Middle frontal gyrus (tissue), 1 donor: ENCODE results near the gene TOX3.

Source experiments
- DNase-seq: peaks from one replicate; pipeline ENCODE4 v3.0.0-alpha.2; 2015; ENCODE audit warnings: low spot score; ENCODE audit errors: extremely low spot score

The TOX3 gene

DNA sequence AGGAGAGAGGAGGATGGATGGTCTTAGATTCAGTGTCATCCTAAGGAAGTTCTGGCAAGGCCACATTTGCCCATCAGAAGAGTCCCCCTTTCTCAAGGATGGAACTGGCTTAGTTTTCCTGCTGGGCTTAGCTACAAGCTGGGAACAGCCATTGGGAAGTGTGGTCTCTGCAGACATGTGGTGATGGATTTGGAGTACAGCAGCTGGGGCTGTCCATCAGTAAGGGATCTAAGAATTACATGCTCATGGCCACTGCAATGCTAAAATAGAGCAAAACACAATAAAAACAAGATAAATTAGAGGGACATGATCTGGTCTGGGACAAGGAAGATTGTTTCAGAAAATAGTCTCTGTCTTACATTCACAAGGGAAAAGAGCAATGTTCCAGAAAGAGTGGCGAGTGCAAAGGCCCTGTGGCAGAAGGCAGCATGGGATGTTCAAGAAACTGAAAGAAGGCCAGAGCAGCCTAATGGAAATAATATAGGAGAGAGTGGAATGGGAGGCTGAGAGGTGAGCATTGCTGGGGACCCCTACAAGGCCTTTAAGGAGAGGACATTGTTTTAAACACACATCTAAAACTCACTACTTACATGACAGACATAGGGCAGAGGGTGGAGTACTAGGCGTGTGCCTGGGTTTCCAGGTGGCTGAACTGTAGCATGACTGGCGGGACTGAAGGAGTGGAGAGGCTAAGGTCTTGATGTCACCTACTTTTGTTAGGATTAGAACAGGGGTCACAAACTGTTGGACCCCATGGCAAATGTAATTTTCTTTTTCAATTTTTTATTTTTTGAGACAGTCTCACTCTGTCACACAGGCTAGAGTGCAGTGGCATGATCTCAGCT lies 17.0 kb upstream of the TOX3 start:
- DNase-seq, result no peak

DNA sequence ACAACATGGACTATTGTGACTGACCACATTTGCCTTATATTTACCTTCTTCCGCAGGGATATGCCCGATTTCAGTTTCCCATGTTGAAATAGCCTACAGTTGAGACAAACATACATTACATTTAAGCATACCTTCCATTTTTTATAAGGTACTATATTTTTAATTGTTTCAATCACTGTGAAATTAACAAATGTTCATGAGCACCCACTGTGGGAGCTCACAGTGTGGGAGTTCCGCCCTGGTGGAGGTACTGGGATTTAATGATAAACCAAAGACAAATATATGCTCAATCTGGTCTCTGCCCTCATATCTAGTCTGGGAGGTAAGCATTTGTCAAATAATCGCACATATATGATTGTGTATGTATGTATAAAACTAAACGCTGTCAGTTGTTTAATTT lies 15.8 kb upstream of the TOX3 start:
- no peak for DNase-seq

GRCh38 chr16:52561910-52562741 lies 15.2 kb upstream of the TOX3 start:
- DNase-seq, result no peak

GRCh38 chr16:52558448-52558847 lies 11.5 kb upstream of the TOX3 start:
- DNase-seq, result no peak

DNA sequence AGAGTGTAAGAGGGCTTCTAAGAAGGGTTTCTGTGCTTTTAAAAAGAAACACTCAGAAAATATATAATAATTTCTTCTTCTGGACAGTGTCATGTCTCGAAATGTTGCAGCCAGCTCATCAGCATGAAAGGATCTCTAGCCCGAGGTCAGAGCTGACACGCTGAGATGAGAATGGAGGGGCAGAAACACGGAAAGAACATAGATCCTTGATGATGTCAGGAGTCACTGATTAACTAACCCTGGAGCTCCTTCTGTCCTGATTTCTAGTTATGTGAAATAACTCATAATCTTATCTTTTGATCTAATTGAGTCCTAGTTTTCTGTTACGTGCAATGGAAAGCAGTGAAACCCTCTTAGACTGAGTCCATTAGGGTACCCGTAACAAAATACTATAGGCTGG lies 10.3 kb upstream of the TOX3 start:
- DNase-seq, result no peak

GRCh38 chr16:52556083-52556482 lies 9.1 kb upstream of the TOX3 start:
- no peak for DNase-seq

- DNase-seq, result no peak
Observed at GRCh38 chr16:52555572-52555971, 8.6 kb upstream of the TOX3 start.

- DNase-seq, result no peak
Observed at GRCh38 chr16:52554334-52554733, 7.4 kb upstream of the TOX3 start.

GRCh38 chr16:52553322-52553721 lies 6.4 kb upstream of the TOX3 start:
- no peak for DNase-seq

GRCh38 chr16:52552643-52553042 lies 5.7 kb upstream of the TOX3 start:
- DNase-seq, result no peak

DNA sequence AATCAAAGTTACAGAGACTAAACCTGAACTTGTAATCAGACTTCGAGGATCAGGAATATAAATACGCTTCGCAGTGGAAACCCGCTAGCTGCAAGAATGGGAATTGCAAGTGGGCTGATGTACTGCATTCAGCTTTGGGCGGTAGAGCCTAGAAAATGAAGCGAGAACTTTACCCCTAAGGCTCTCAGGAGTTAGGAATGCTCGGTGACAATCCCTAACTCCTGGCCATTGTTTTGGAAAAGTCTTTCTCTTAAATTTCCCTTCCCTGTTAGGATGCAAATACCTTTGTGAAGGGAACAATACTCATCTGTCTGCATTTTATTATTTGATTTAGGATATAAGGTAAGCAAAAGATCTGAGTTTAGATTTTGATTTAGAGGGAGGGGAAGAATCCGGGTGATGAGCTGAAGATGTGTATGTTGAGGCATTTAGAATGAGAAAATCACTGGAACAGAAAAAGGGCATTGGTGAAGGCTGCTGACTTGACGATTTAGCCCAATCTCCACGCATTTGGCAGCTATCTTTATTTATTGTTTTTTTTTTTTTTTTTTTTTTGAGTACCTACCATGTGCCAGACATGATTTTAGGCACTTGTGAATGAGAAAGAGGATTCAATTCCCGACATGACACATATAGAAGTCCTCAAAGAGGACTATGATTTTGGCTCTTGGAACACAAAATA lies 2.2 kb upstream of the TOX3 start:
- no peak for DNase-seq

DNA sequence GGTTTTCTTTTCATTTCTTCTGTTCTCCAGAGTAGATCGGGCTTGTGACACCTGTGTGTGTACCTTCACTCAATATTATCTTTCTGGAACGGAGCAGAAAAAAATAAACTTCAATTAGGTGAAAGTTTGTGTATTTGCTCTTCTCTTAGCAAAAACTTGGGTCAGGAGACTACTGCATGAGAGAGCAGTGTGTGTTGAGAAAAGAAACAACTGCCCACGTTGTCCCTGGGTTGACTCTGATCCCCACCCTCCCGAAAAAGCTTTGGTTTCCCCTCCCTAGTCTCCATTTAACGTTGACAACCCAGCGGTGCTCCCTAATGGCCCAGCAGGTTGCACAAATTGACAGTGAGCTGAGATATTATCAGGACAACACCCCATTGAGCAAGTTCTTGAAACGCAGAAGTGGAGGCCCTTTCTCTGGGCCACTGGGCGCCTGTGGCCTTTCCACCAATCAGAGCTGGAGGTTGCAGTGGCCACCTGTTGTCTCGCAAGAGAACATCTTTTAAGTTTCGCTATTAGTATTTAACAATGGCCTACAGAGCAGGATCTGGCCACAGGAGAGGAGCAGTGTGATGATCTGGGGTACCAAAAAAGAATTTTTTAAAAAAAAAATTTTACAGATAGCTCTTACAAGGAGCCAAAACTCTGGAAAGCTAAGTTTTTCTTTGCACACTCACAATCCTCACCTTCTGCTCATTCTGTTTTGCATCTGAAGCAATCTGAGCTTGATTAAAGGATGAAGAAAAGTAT lies 1.5 kb upstream of the TOX3 start:
- DNase-seq, result no peak

GRCh38 chr16:52547834-52548215 lies 882 bp upstream of the TOX3 start:
- DNase-seq, result no peak

DNA sequence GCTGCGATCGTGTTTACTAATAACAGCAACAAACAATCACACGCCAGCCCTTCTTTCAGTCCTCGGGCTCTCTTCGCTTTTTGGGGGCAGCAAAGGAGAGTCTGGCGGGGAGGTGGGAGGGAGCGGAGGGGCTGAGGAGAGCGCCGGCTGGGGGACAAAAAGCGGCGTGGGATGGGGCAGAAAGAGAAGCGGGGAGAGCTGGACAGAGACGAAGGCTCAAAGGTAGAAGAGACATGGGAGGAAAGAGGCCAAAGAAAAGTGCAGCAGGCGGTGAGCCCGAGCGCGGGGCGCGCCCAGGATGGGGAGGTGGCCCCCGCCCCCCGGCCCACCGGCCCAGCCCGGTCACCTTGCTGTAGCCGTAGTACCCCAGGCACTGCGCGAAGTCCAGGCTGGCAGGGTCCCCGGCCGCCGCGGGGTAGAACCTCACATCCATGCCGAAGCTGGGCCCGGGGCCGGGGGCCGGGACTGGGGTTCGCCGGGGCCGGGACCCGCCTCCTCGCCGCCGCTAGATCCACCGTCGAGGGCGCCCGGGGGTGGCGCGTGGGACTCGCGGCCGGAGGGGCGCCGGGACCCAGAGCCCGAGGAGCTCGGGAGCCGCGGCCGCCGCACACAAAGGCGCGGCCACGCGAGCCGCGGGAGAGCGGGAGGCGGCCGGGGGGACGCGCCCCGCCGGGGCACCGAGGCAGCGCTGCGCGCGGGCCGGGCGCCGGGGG lies 496 bp downstream of the TOX3 start:
- DNase-seq, result no peak

GRCh38 chr16:52545898-52546266 lies 1.1 kb downstream of the TOX3 start:
- no peak for DNase-seq

GRCh38 chr16:52545222-52545897 lies 1.6 kb downstream of the TOX3 start:
- DNase-seq, result no peak

- no peak for DNase-seq
Observed at GRCh38 chr16:52544703-52545102, 2.2 kb downstream of the TOX3 start.

GRCh38 chr16:52543654-52544053 lies 3.3 kb downstream of the TOX3 start:
- DNase-seq, result no peak

DNA sequence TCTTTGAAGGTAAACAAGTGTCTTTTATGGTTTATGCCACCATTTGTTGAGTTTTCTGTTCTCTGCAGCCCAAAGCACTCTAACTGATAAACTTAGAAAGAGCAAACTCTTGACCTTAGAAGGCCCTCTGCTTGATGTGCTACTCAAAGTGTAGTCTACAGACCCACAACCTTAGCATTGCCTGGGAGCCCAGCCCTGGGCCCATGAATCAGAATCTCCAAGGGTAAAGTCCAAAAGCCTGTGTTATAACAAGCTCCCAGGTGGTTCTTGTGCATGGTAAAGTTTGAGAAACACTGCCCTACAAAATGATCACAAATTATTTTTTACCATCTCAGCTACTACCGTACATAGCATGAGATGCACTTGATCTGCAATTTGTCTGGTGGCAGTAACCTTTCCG lies 6.0 kb downstream of the TOX3 start:
- DNase-seq, result no peak

GRCh38 chr16:52539191-52539590 lies 7.8 kb downstream of the TOX3 start:
- DNase-seq, result no peak
